HepG2 (cell line): ENCODE data around the gene SERPINF2. TPM values are rescaled to one million over a fixed set of nuclear protein-coding genes. Genes with fewer than 3 reads are reported as not detected.

Experiments
- ARID3A ChIP-seq: IDR thresholded peaks from 2 replicates; pipeline ENCODE4 v1.6.1; 2012; ENCODE audit warnings: low read depth, low read length, improper control_type of control experiment
- CAMTA2 ChIP-seq: sonication (generic); formaldehyde crosslinking; IDR thresholded peaks from 2 replicates; pipeline ENCODE4 v1.4.0; 2020; ENCODE audit warnings: mild to moderate bottlenecking, missing genetic modification reagents, borderline replicate concordance
- ELF1 ChIP-seq: sonication (generic); formaldehyde crosslinking; IDR thresholded peaks from 2 replicates; pipeline ENCODE4 v1.4.0; 2020; ENCODE audit warnings: missing genetic modification reagents
- HIVEP1 ChIP-seq: sonication (generic); formaldehyde crosslinking; IDR thresholded peaks from 2 replicates; pipeline ENCODE4 v1.4.0; 2020; ENCODE audit warnings: mild to moderate bottlenecking, missing genetic modification reagents
- MTERF4 ChIP-seq: sonication (generic); formaldehyde crosslinking; IDR thresholded peaks from 2 replicates; pipeline ENCODE4 v1.8.0; 2023; ENCODE audit warnings: mild to moderate bottlenecking, missing genetic modification reagents
- MZF1 ChIP-seq: sonication (generic); formaldehyde crosslinking; IDR thresholded peaks from 2 replicates; pipeline ENCODE4 v1.8.1; 2023; ENCODE audit warnings: mild to moderate bottlenecking, missing genetic modification reagents, borderline replicate concordance
- NRL ChIP-seq: sonication (generic); formaldehyde crosslinking; IDR thresholded peaks from 2 replicates; pipeline ENCODE4 v1.5.0; 2020; ENCODE audit warnings: missing genetic modification reagents, mild to moderate bottlenecking, moderate library complexity, borderline replicate concordance
- PLSCR1 ChIP-seq: sonication (generic); formaldehyde crosslinking; IDR thresholded peaks from 2 replicates; pipeline ENCODE4 v1.5.0; 2020; ENCODE audit warnings: missing genetic modification reagents, mild to moderate bottlenecking, borderline replicate concordance
- RFXANK ChIP-seq: IDR thresholded peaks from 2 replicates; pipeline ENCODE4 v1.6.1; 2016
- SAP130 ChIP-seq: IDR thresholded peaks from 2 replicates; pipeline ENCODE4 v1.6.1; 2016; ENCODE audit warnings: low read depth
- USF2 ChIP-seq, 2 experiments: sonication (generic) in 1 of 2; formaldehyde crosslinking in 1 of 2; IDR thresholded peaks; 2 replicates each; pipeline versions ENCODE4 v1.5.1 to v1.6.1; 2011 to 2020; ENCODE audit warnings: borderline replicate concordance in 1 of 2, low read depth in 1 of 2, low read length in 1 of 2, mild to moderate bottlenecking in 1 of 2, missing genetic modification reagents in 1 of 2, moderate library complexity in 1 of 2
- XRCC5 ChIP-seq: fragments of 200-400 bp; formaldehyde crosslinking; optimal IDR thresholded peaks from 2 replicates; pipeline ENCODE3; 2017; ENCODE audit warnings: mild to moderate bottlenecking, low read length
- ZNF33B ChIP-seq: sonication (generic); formaldehyde crosslinking; IDR thresholded peaks from 2 replicates; pipeline ENCODE4 v1.5.1; 2020; ENCODE audit warnings: mild to moderate bottlenecking, missing genetic modification reagents
- ZNF451 ChIP-seq: sonication (generic); formaldehyde crosslinking; IDR thresholded peaks from 2 replicates; pipeline ENCODE4 v1.5.0; 2020; ENCODE audit warnings: mild to moderate bottlenecking, missing genetic modification reagents
- ZNF616 ChIP-seq: sonication (generic); formaldehyde crosslinking; IDR thresholded peaks from 2 replicates; pipeline ENCODE4 v1.5.0; 2020; ENCODE audit warnings: low read depth, mild to moderate bottlenecking, missing genetic modification reagents
- ZNF629 ChIP-seq: sonication (generic); formaldehyde crosslinking; conservative IDR thresholded peaks from 2 replicates; pipeline ENCODE4 v1.5.0; 2020; ENCODE audit warnings: missing genetic modification reagents
- ZNF737 ChIP-seq: sonication (generic); formaldehyde crosslinking; IDR thresholded peaks from 2 replicates; pipeline ENCODE4 v1.5.0; 2020; ENCODE audit warnings: missing genetic modification reagents, mild to moderate bottlenecking, borderline replicate concordance
- polyA plus RNA-seq, 8 experiments: library from polyadenylated mRNA; depleted of rRNA in 3 of 8; stranded (reverse) in 7 of 8; unstranded in 1 of 8; fragments of >200 nt; fragmentation: Illumina TruSeq in 4 of 8; extraction: Trizol in 4 of 8; gene quantifications; 2 replicates each; pipeline versions ENCODE4 v1.2.1 to v1.2.3, GENCODE V29; 2011 to 2016; ENCODE audit warnings: low read depth in 4 of 8, missing spikeins in 1 of 8, mixed read lengths in 1 of 8; ENCODE audit not compliant: insufficient read depth in 1 of 8
- total RNA-seq, 5 experiments: library from RNA; depleted of rRNA; stranded (reverse); fragments of >200 nt; fragmentation: Illumina TruSeq; extraction: Trizol; gene quantifications; 2 replicates each; pipeline ENCODE4 v1.2.3, GENCODE V29; 2016; ENCODE audit warnings: low read depth in 1 of 5
- TF ChIP-seq, protein P1 (sequence below): sonication (generic); formaldehyde crosslinking; IDR thresholded peaks from 2 replicates; pipeline ENCODE4 v1.5.0; 2020; ENCODE audit warnings: mild to moderate bottlenecking, missing genetic modification reagents, moderate library complexity
- TF ChIP-seq, protein P2 (sequence below): sonication (generic); formaldehyde crosslinking; IDR thresholded peaks from 2 replicates; pipeline ENCODE4 v1.8.0; 2022; ENCODE audit warnings: mild to moderate bottlenecking, missing genetic modification reagents

SERPINF2 gene
- total and polyA plus RNA-seq, 2 of the 13 experiments (the other 11 are each of a cell fraction or from before 2014, with no cell fraction given) = 309 to 548 TPM

- TF ChIP-seq ARID3A (no peak), CAMTA2 (no peak), MTERF4 (CRISPR knock-in tag) (peak; percentile 87; the same call in 1 of the 2 replicates), PLSCR1 (CRISPR knock-in tag) (no peak), ZNF33B (CRISPR knock-in tag) (peak; percentile 86; the same call in 1 of the 2 replicates), MZF1 (no peak), ZNF629 (CRISPR knock-in tag) (no peak), ZNF737 (CRISPR knock-in tag) (no peak), HIVEP1 (CRISPR knock-in tag) (peak; percentile 12; the same call in 1 of the 2 replicates), ELF1 (CRISPR knock-in tag) (peak; percentile 61), ZNF616 (no peak), XRCC5 (no peak), NRL (CRISPR knock-in tag) (no peak), SAP130 (peak; percentile 33), RFXANK (CRISPR knock-in tag) (no peak), ZNF451 (CRISPR knock-in tag) (no peak), USF2 (IDR thresholded peaks at IDR 0.05; ENCODE audit: low read depth, low read length) (no peak), USF2 (CRISPR knock-in tag; IDR thresholded peaks at IDR 0.05; ENCODE audit: borderline replicate concordance) (no peak)
- TF ChIP-seq, protein P1, sequence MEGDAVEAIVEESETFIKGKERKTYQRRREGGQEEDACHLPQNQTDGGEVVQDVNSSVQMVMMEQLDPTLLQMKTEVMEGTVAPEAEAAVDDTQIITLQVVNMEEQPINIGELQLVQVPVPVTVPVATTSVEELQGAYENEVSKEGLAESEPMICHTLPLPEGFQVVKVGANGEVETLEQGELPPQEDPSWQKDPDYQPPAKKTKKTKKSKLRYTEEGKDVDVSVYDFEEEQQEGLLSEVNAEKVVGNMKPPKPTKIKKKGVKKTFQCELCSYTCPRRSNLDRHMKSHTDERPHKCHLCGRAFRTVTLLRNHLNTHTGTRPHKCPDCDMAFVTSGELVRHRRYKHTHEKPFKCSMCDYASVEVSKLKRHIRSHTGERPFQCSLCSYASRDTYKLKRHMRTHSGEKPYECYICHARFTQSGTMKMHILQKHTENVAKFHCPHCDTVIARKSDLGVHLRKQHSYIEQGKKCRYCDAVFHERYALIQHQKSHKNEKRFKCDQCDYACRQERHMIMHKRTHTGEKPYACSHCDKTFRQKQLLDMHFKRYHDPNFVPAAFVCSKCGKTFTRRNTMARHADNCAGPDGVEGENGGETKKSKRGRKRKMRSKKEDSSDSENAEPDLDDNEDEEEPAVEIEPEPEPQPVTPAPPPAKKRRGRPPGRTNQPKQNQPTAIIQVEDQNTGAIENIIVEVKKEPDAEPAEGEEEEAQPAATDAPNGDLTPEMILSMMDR (CRISPR knock-in tag) = peak; percentile 32
- TF ChIP-seq, protein P2, sequence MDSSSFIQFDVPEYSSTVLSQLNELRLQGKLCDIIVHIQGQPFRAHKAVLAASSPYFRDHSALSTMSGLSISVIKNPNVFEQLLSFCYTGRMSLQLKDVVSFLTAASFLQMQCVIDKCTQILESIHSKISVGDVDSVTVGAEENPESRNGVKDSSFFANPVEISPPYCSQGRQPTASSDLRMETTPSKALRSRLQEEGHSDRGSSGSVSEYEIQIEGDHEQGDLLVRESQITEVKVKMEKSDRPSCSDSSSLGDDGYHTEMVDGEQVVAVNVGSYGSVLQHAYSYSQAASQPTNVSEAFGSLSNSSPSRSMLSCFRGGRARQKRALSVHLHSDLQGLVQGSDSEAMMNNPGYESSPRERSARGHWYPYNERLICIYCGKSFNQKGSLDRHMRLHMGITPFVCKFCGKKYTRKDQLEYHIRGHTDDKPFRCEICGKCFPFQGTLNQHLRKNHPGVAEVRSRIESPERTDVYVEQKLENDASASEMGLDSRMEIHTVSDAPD (CRISPR knock-in tag) = no peak
Observed at GRCh38 chr17:1724869-1725641, 17.6 kb upstream of the SERPINF2 start (continued).
